GM19395 (cell line): ENCODE measurements around the gene CD164L2.

Source experiments
- ATAC-seq: cut with Tn5 transposase; IDR thresholded peaks from one replicate; pipeline ENCODE4 v1.9.1; 2021; ENCODE audit warnings: mild to moderate bottlenecking, moderate library complexity; ENCODE audit not compliant: unreplicated experiment

The CD164L2 gene

GRCh38 chr1:27330786-27331185 lies 52.3 kb downstream of the CD164L2 start:
- ATAC-seq = no peak
